B cell (primary cell): ENCODE data around the gene WNT3A. TPM values are rescaled to one million over a fixed set of nuclear protein-coding genes. Genes with fewer than 3 reads are reported as not detected.

Source experiments
- ATAC-seq: fragments of 200-7000 bp; cut with Tn5 transposase; one replicate; pipeline ENCODE4 v1.10.0; 2021; ENCODE audit warnings: low read depth, mild to moderate bottlenecking, moderate number of reproducible peaks, moderate library complexity
- CTCF ChIA-PET: fragments of 350-600 bp; sonication (Branson Sonifier 250); formaldehyde crosslinking; loops from one replicate; lab custom pipeline; 2021; ENCODE audit warnings: antibody characterized with exemption, inconsistent platforms; lab: Charles Lee
- POLR2A ChIA-PET: fragments of 350-600 bp; sonication (Branson Sonifier 250); formaldehyde crosslinking; loops from one replicate; lab custom pipeline; 2021; ENCODE audit warnings: antibody characterized with exemption; lab: Charles Lee
- DNase-seq: peaks from one replicate; pipeline ENCODE4 v3.0.0; 2013
- H2AFZ ChIP-seq: 2 replicates; pipeline ENCODE4 v1.6.1; 2012; ENCODE audit warnings: mild to moderate bottlenecking, low read depth, low read length; ENCODE audit not compliant: insufficient read depth, poor library complexity, severe bottlenecking
- H3K27ac ChIP-seq, 2 donors: 1 replicate in 1 of 2; 2 replicates in 1 of 2; pipeline ENCODE4 v1.5.1; 2012 to 2013; ENCODE audit warnings: low read length in 2 of 2, mild to moderate bottlenecking in 2 of 2, moderate library complexity in 1 of 2
- H3K27me3 ChIP-seq, 4 experiments: fragments of 200-600 bp in 1 of 4; sonication (generic) in 1 of 4; replicated peaks in 1 of 4; 1 replicate in 2 of 4; 2 replicates in 2 of 4; pipeline versions ENCODE4 v1.6.1 to v1.7.0; 2013 to 2016; ENCODE audit warnings: low read length in 3 of 4, mild to moderate bottlenecking in 2 of 4, mixed read lengths in 1 of 4, moderate library complexity in 1 of 4; ENCODE audit not compliant: insufficient read depth in 4 of 4, control insufficient read depth in 3 of 4; ENCODE audit errors: control extremely low read depth in 1 of 4
- H3K36me3 ChIP-seq, 2 experiments: replicated peaks in 1 of 2; 1 replicate in 1 of 2; 2 replicates in 1 of 2; pipeline versions ENCODE4 v1.6.1 to v1.7.1; 2013; ENCODE audit warnings: low read length in 1 of 2; ENCODE audit not compliant: insufficient read depth in 2 of 2, control insufficient read depth in 1 of 2; ENCODE audit errors: control extremely low read depth in 1 of 2, extremely low read depth in 1 of 2
- H3K4me1 ChIP-seq, 2 donors: fragments of 200-600 bp in 1 of 2; sonication (generic) in 1 of 2; 1 replicate in 1 of 2; 2 replicates in 1 of 2; pipeline versions ENCODE4 v1.5.1 to v1.6.1; 2013 to 2017; ENCODE audit warnings: low read length in 2 of 2; ENCODE audit not compliant: control insufficient read depth in 2 of 2, insufficient read depth in 2 of 2
- H3K4me2 ChIP-seq: replicated peaks from 2 replicates; pipeline ENCODE3; 2012; ENCODE audit warnings: mild to moderate bottlenecking, low read depth, low read length; ENCODE audit not compliant: poor library complexity, severe bottlenecking
- H3K4me3 ChIP-seq, 5 experiments: fragments of 200-600 bp in 1 of 5; sonication (generic) in 1 of 5; 1 replicate in 3 of 5; 2 replicates in 2 of 5; pipeline versions ENCODE4 v1.5.1 to v1.7.0; 2011 to 2016; ENCODE audit warnings: low read length in 4 of 5, mild to moderate bottlenecking in 4 of 5, low read depth in 2 of 5, control low read depth in 1 of 5, moderate library complexity in 1 of 5; ENCODE audit not compliant: insufficient read depth in 1 of 5; ENCODE audit errors: control extremely low read depth in 1 of 5, extremely low read depth in 1 of 5
- H3K79me2 ChIP-seq: fragments of 200-600 bp; sonication (generic); one replicate; pipeline ENCODE4 v1.6.0; 2016; ENCODE audit warnings: low read length; ENCODE audit not compliant: control insufficient read depth, insufficient read depth
- H3K9ac ChIP-seq: fragments of 200-600 bp; sonication (generic); 2 replicates; pipeline ENCODE4 v1.6.1; 2017; ENCODE audit warnings: mild to moderate bottlenecking, low read length, moderate library complexity
- H3K9me3 ChIP-seq, 3 donors: one replicate each; pipeline versions ENCODE4 v1.6.1 to v1.7.1; 2013; ENCODE audit warnings: low read length in 2 of 3; ENCODE audit not compliant: control insufficient read depth in 2 of 3, insufficient read depth in 1 of 3; ENCODE audit errors: control extremely low read depth in 1 of 3
- H4K20me1 ChIP-seq: 2 replicates; pipeline ENCODE4 v1.6.0; 2012; ENCODE audit warnings: mild to moderate bottlenecking, low read length; ENCODE audit not compliant: insufficient read depth, control insufficient read depth, poor library complexity, severe bottlenecking
- H3K27ac Mint-ChIP-seq: one replicate; pipeline ENCODE4 v1.8.0; 2021; ENCODE audit warnings: mixed read lengths
- H3K27me3 Mint-ChIP-seq: one replicate; pipeline ENCODE4 v1.8.0; 2021; ENCODE audit warnings: mixed read lengths
- H3K4me1 Mint-ChIP-seq: one replicate; pipeline ENCODE4 v1.8.0; 2021; ENCODE audit warnings: mixed read lengths
- H3K4me3 Mint-ChIP-seq: one replicate; pipeline ENCODE4 v1.8.0; 2021; ENCODE audit warnings: mixed read lengths
- H3K9me3 Mint-ChIP-seq: one replicate; pipeline ENCODE4 v1.8.0; 2022; ENCODE audit warnings: mixed read lengths; ENCODE audit not compliant: insufficient read depth
- EZH2 ChIP-seq: IDR thresholded peaks from 2 replicates; pipeline ENCODE4 v1.6.1; 2012; ENCODE audit warnings: borderline replicate concordance, low read depth, mild to moderate bottlenecking, moderate library complexity, low read length; ENCODE audit not compliant: insufficient read depth, poor library complexity, severe bottlenecking
- WGBS: methylation state at CpG from one replicate; pipeline ENCODE4 v1.1.5; 2013; ENCODE audit warnings: missing lambda C conversion rate; ENCODE audit not compliant: insufficient coverage; 5-methylcytosine and 5-hydroxymethylcytosine counted together
- intact Hi-C: fragments of 100-400 bp; cut with micrococcal nuclease; formaldehyde crosslinking; loops from one replicate; pipeline ENCODE4 v1.10.0; 2022
- polyA plus RNA-seq: library from polyadenylated mRNA; depleted of rRNA; stranded (reverse); fragments of >200 nt; gene quantifications from 2 replicates; pipeline ENCODE4 v1.2.3, GENCODE V29; 2012
- total RNA-seq, 2 donors: library from RNA; stranded (reverse); fragments of 120-200 nt in 1 of 2; gene quantifications; 1 replicate in 1 of 2; 2 replicates in 1 of 2; pipeline versions ENCODE4 v1.2.3 to v1.2.4, GENCODE V29; 2013 to 2022
- TF ChIP-seq, protein P1 (sequence below): fragments of 200-600 bp; IDR thresholded peaks from one replicate; pipeline ENCODE4 v1.8.0; 2022; ENCODE audit warnings: antibody characterized with exemption, mild to moderate bottlenecking

The WNT3A gene
- total and polyA plus RNA-seq, 2 donors (not counting 1 experiment from before 2014, with no cell fraction given) = 0.03 TPM; not detected in 1

DNA sequence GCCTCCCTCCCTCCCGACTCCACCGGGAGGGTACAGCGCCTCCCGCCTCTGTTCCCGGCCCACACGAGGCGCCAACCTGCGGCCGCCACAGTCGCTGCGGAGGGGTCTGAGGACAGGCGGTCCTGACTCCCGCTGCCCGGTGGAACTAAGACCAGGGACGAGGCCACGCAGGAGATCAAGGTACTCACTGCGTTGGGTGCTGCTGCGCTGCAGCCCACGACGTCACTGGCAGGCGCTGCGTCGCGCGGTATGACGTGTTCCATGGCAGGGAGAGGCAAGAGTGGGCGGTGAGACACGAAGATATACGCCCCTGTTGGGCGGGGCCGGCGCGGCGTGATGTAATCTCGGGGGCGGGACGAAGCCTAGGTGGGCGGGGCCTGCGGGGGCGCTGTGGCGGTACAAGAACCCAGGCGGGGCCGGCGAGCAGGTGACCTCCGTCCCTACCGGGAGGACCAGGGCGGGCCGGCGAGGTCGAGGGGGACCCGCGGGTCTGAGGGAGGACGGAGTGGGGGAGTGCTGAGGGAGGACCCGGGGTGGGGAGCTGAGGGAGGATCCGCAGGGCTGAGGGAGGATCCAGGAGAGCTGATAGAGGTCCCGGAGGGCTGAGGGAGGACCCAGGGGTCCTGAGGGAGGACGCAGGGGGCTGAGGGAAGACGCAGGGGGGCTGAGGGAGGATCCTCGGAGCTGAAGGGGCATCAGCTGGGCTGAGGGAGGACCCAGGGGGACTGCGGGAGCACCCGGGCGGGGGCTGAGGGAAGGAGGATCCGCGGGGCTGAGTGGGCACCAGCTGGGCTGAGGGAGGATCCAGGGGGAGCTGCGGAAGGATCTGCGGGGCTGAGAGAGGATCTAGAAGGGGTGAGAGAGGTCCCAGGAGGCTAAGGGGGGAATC lies 102.5 kb downstream of the WNT3A start, which contains the start of gene MRPL55:
MRPL55 (minus strand) TSS at position 227 of the 889 bp plus-strand sequence. CDS start 1,039 bp downstream, outside the sequence.
- H3K27ac ChIP-seq = peak within 1 kb of the TSS; percentile 95
- peaks cover 17 to 26% of the 10 kb centered on the region in 2 donors for H3K4me1 ChIP-seq
- peak within 1 kb of the TSS; percentile 96 for H3K4me2 ChIP-seq
- H3K27ac Mint-ChIP-seq = peak within 1 kb of the TSS; percentile 87
- peaks cover 28% of the 10 kb centered on the region for H3K79me2 ChIP-seq
- H3K36me3 ChIP-seq = peaks cover 0 to 17% of the 10 kb centered on the region in 2 experiments
- H3K9ac ChIP-seq = peak within 1 kb of the TSS; percentile 85
- intact Hi-C loops = loop anchor here (1.0 to 10.0 kb wide), 7 partner anchors 27 to 1395 kb away; partner anchors contain the start of genes ARF1, GUK1, IBA57 and NUP133
- H3K27me3 Mint-ChIP-seq = no peaks in the 10 kb centered on the region
- H2AFZ ChIP-seq = peak within 1 kb of the TSS; percentile 80
- H3K9me3 Mint-ChIP-seq = no peaks in the 10 kb centered on the region
- peak within 1 kb of the TSS; percentile 60 to 97 (median 95) for H3K4me3 ChIP-seq
- peaks cover 25% of the 10 kb centered on the region for H3K4me1 Mint-ChIP-seq
- DNase-seq (peak; percentile 98), ATAC-seq (peak; percentile 99)
- no peaks in the 10 kb centered on the region for H4K20me1 ChIP-seq
- no peak for TF ChIP-seq EZH2
- TF ChIP-seq, protein P1, sequence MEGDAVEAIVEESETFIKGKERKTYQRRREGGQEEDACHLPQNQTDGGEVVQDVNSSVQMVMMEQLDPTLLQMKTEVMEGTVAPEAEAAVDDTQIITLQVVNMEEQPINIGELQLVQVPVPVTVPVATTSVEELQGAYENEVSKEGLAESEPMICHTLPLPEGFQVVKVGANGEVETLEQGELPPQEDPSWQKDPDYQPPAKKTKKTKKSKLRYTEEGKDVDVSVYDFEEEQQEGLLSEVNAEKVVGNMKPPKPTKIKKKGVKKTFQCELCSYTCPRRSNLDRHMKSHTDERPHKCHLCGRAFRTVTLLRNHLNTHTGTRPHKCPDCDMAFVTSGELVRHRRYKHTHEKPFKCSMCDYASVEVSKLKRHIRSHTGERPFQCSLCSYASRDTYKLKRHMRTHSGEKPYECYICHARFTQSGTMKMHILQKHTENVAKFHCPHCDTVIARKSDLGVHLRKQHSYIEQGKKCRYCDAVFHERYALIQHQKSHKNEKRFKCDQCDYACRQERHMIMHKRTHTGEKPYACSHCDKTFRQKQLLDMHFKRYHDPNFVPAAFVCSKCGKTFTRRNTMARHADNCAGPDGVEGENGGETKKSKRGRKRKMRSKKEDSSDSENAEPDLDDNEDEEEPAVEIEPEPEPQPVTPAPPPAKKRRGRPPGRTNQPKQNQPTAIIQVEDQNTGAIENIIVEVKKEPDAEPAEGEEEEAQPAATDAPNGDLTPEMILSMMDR = no peak
- H3K4me3 Mint-ChIP-seq = peak within 1 kb of the TSS; percentile 92
- 1% methylated on average over 65 of the region's 66 CpGs for WGBS
- CTCF ChIA-PET = interaction anchor here (0.7 to 2.1 kb wide), 4 partner anchors 9 to 27 kb away, joined by 3 to 9 read pairs (median 4); partner anchors contain the start of gene ARF1
- no peaks in the 10 kb centered on the region for H3K27me3 ChIP-seq
- POLR2A ChIA-PET = interaction anchor here (0.6 to 1.2 kb wide), 6 partner anchors 26 to 359 kb away, joined by 3 to 13 read pairs (median 4); partner anchors contain the start of genes ARF1 and IBA57
- no peaks in the 10 kb centered on the region for H3K9me3 ChIP-seq
